ENCODE data around the gene POR. TPM values are rescaled to one million over a fixed set of nuclear protein-coding genes. Genes with fewer than 3 reads are reported as not detected.

The POR gene
- total RNA-seq, 1 experiment from 2014 or later = 45.1 TPM

DNA sequence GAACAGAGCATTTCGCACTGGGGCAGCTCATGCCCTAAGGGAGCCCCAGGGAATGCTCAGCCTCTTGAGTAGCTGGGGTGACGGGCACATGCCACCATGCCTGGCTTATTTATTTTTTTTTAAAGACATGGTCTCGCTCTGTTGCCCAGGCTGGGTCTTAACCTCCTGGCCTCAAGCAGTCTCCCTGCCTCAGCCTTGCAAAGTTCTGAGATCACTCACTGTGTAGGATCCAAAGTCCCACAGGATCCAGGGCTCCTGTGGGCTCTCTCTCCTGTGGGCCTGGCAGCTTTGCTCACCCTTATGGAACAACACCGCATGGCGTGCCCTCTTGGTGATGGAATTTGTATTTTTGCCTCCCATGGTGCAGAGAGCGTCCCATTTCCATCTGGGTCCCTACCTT, 45.4 kb downstream of the POR start:
- Mint-ChIP-seq H3K4me3 (ENCODE audit: unreplicated experiment) (no peak overlapping the region), H3K27ac (ENCODE audit: low read depth, unreplicated experiment) (no peak overlapping the region), H3K9me3 (ENCODE audit: unreplicated experiment) (no peaks in the 10 kb centered on the region), H3K27me3 (ENCODE audit: insufficient read depth, unreplicated experiment) (no peaks in the 10 kb centered on the region), H3K4me1 (ENCODE audit: insufficient read depth, unreplicated experiment) (no peaks in the 10 kb centered on the region), H3K36me3 (ENCODE audit: insufficient read depth, unreplicated experiment) (peaks cover 44% of the 10 kb centered on the region)
- TF ChIP-seq, protein P1, sequence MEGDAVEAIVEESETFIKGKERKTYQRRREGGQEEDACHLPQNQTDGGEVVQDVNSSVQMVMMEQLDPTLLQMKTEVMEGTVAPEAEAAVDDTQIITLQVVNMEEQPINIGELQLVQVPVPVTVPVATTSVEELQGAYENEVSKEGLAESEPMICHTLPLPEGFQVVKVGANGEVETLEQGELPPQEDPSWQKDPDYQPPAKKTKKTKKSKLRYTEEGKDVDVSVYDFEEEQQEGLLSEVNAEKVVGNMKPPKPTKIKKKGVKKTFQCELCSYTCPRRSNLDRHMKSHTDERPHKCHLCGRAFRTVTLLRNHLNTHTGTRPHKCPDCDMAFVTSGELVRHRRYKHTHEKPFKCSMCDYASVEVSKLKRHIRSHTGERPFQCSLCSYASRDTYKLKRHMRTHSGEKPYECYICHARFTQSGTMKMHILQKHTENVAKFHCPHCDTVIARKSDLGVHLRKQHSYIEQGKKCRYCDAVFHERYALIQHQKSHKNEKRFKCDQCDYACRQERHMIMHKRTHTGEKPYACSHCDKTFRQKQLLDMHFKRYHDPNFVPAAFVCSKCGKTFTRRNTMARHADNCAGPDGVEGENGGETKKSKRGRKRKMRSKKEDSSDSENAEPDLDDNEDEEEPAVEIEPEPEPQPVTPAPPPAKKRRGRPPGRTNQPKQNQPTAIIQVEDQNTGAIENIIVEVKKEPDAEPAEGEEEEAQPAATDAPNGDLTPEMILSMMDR (IDR thresholded peaks at IDR 0.05; ENCODE audit: unreplicated experiment) = no peak
- no TSS peak for BruUV-seq (replicated peaks)
- intact Hi-C loops (cut with micrococcal nuclease) = no loop called here
- CTCF ChIA-PET = interaction anchor here (0.6 to 1.6 kb wide), 3 partner anchors 15 to 96 kb away, joined by 3 to 4 read pairs (median 4); no protein-coding TSS in a partner anchor
- POLR2A ChIA-PET = no interaction called here
- no peak for DNase-seq (ENCODE audit: unreplicated experiment)

DNA sequence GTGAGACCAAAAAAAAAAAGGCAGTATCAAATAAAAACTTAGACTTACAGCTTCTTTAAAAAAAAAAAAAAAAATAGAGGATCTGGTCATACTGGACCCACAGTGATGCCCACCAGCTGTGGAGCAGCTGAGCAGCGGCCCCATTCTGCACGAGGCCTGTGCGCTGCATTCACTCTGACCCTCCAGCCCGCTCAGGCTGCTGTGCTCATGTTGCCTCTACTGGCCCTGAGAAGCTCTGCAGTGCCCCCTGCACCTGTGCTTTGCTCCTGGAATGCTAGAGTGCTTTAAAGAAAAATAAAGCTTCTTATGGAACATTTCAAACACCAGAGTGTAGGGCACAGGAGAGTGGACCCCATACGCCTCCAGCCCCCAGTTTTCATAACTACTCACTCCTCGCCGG, 46.3 kb downstream of the POR start:
- BruUV-seq (replicated peaks) = no TSS peak
- POLR2A ChIA-PET = no interaction called here
- no peak overlapping the region for H3K4me3 Mint-ChIP-seq (ENCODE audit: unreplicated experiment)
- DNase-seq (ENCODE audit: unreplicated experiment) = no peak
- TF ChIP-seq, protein P1 (IDR thresholded peaks at IDR 0.05; ENCODE audit: unreplicated experiment) = no peak
- no peak overlapping the region for H3K27ac Mint-ChIP-seq (ENCODE audit: low read depth, unreplicated experiment)
- H3K9me3 Mint-ChIP-seq (ENCODE audit: unreplicated experiment) = no peaks in the 10 kb centered on the region
- no peaks in the 10 kb centered on the region for H3K27me3 Mint-ChIP-seq (ENCODE audit: insufficient read depth, unreplicated experiment)
- CTCF ChIA-PET = interaction anchor here (1.1 to 1.6 kb wide), 2 partner anchors 15 to 94 kb away, joined by 4 read pairs; no protein-coding TSS in a partner anchor
- no peaks in the 10 kb centered on the region for H3K4me1 Mint-ChIP-seq (ENCODE audit: insufficient read depth, unreplicated experiment)
- intact Hi-C loops (cut with micrococcal nuclease) = no loop called here
- peaks cover 36% of the 10 kb centered on the region for H3K36me3 Mint-ChIP-seq (ENCODE audit: insufficient read depth, unreplicated experiment)

DNA sequence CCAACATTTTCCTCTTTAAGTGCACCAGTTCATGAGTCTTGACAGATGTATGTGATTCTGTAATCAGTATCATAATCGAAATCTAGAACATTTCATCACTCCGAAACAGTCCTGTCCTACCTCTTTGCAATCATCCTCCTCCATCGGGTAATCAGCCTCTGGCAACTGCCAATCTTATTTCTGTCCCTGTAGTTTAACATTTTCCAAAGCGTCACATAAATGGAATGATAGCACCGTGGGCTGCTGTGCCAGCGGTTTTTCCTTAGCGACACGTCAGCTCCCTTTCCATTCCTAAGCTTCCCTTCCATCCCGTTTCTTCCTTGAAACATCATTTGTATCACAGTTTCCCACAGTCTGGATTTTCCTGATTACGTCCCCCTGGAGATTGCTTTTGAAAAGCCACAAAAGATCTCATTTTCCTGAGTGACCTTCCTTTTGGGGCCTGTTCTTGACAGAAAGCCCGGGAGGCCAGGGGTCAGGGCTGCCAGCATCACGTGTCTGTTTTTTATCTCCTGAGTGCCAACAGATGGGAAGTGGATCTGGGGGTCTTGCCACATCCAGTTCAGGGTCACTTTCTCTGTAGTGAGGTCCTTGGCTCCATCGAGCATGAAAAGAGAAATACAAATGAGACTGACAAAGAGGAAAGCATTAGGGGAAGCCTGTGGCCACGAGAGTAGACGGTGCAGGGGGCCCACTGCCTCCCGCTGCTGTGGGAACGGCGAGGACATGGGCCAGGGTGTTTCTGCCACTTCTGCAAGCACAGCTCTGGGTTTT, 47.8 kb downstream of the POR start:
- H3K27ac Mint-ChIP-seq (ENCODE audit: low read depth, unreplicated experiment) = peak overlapping the region; percentile 17
- no TSS peak for BruUV-seq (replicated peaks)

DNA sequence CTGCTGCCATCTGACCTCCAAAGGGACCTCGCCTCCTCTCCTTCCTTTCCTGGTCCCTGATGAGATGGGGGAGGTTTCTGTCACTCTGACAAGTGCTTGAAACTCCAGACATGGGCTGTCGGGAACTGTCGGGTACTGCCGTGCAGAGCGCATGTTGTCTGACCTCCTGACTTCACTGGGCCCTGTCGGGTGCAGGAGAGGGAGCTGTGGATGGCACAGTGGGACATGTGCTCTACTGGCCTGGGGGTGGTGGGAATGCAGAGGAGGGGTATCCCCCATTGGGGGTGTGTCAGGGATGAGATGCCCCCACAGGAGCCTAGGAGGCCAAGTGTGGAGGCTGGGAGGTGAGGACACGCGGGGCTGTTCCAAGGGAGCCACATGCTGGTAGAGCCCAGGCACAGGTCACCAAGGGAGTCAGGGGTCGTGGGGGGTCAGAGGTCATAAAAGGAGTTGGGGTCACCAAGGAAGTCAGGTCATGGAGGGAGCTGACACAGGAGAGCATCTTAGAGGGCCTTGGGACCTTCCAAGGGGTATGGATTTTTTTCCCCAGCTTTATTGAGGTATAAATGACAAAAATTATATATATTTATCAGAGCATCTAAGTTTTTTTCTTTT, 48.5 kb downstream of the POR start:
- ChIA-PET POLR2A (no interaction called here), CTCF (interaction anchor here (1.4 kb wide), 1 partner anchor 57 kb away, joined by 3 read pairs; no protein-coding TSS in a partner anchor)
- peak overlapping the region; percentile 17 for H3K27ac Mint-ChIP-seq (ENCODE audit: low read depth, unreplicated experiment)

More for the DNA sequence above, 47.8 kb downstream of the POR start:
- H3K4me1 Mint-ChIP-seq (ENCODE audit: insufficient read depth, unreplicated experiment) = no peaks in the 10 kb centered on the region
- no peaks in the 10 kb centered on the region for H3K27me3 Mint-ChIP-seq (ENCODE audit: insufficient read depth, unreplicated experiment)
- intact Hi-C loops (cut with micrococcal nuclease) = no loop called here
- no peaks in the 10 kb centered on the region for H3K9me3 Mint-ChIP-seq (ENCODE audit: unreplicated experiment)
- peaks cover 36% of the 10 kb centered on the region for H3K36me3 Mint-ChIP-seq (ENCODE audit: insufficient read depth, unreplicated experiment)
- DNase-seq (ENCODE audit: unreplicated experiment) = no peak
- H3K4me3 Mint-ChIP-seq (ENCODE audit: unreplicated experiment) = no peak overlapping the region
- ChIA-PET CTCF (no interaction called here), POLR2A (no interaction called here)
- TF ChIP-seq, protein P1 (IDR thresholded peaks at IDR 0.05; ENCODE audit: unreplicated experiment) = no peak

More for the DNA sequence above, 48.5 kb downstream of the POR start:
- TF ChIP-seq, protein P1 (IDR thresholded peaks at IDR 0.05; ENCODE audit: unreplicated experiment) = no peak
- no TSS peak for BruUV-seq (replicated peaks)
- Mint-ChIP-seq H3K4me3 (ENCODE audit: unreplicated experiment) (no peak overlapping the region), H3K27me3 (ENCODE audit: insufficient read depth, unreplicated experiment) (no peaks in the 10 kb centered on the region), H3K9me3 (ENCODE audit: unreplicated experiment) (no peaks in the 10 kb centered on the region), H3K4me1 (ENCODE audit: insufficient read depth, unreplicated experiment) (no peaks in the 10 kb centered on the region), H3K36me3 (ENCODE audit: insufficient read depth, unreplicated experiment) (peaks cover 36% of the 10 kb centered on the region)
- intact Hi-C loops (cut with micrococcal nuclease) = no loop called here
- DNase-seq (ENCODE audit: unreplicated experiment) = no peak
